ENCODE data around the gene ANXA6.
"Not testable (repeated sequence)": the region's sequence is repeated elsewhere in the genome, so short reads cannot be mapped to it uniquely, and the experiment has no call there.

Gene ANXA6

DNA sequence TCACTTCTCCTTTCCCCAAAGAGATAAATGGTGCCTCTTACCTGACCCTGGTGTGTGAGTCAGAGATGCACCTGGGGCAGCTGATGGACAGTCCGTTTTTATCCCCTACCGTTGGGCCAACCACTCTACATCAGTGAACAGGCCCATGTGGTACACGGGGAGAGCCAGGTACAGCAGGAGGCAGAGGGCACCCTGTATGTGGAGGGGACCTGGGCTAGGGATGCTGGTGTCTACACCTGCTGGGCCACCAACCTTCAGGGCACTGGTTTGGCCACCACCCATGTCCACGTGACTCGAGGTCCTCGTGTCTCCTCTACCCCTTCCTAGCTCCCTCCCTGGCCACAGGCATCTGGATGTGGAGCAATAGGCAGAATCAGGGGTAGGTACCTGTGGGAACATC lies 22.7 kb upstream of the ANXA6 start:
- DNase-seq (ENCODE audit: low read depth) = no peak

- no peak for DNase-seq (ENCODE audit: low read depth)
Measured at GRCh38 chr5:151179489-151179840, 21.9 kb upstream of the ANXA6 start.

DNA sequence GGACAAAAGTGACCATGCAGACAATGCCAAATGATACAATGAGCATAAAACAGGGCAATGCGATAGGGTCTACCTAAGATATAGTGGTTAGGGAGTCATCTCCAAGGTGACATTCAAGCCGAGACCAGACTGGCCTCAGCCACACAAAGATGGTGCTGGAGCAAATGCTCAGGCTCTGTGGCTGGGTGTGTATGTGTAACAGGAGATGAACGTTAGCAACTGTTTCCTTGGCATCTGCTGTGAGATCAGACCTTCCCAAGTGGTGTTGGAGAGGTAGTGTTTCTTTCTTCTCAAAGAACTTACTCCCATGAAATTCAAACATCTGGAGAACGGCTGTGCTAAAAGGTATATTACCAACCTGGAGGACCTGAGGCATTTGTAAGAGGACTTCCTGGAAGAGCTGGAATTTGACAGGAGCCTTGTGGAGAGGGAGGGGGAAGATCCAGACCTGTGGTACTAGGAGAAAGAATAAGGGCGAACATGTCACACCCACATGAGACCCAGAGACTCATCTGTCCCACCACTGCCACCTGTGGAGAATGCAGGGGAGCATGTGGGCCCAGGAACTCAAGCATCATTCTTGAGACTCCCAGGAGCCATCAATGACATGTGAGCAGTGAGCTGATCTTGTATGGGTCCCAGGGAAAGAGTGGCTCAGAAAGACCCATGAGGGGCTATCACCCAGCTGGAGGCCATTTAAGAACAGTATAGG lies 21.4 kb upstream of the ANXA6 start:
- DNase-seq (ENCODE audit: low read depth) = no peak

DNA sequence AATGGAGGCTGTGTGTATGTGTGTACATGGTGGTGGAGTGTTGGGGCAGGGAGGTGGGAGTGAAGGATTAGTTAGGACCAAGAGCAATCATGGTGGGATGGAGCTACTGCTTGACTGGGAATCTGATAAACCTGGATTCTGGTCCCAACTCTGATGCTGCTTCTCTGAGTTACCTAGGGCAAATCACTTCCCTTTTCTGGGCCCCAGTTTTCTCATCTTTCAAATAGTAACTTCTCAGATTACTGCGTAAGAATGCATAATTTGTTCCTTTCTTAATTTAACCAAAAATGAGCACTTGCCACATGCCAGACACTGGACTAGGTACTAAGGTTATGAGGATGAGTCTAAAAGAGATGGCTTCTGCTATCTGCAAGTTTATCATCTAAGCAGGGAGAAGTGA lies 20.8 kb upstream of the ANXA6 start:
- no peak for DNase-seq (ENCODE audit: low read depth)

DNA sequence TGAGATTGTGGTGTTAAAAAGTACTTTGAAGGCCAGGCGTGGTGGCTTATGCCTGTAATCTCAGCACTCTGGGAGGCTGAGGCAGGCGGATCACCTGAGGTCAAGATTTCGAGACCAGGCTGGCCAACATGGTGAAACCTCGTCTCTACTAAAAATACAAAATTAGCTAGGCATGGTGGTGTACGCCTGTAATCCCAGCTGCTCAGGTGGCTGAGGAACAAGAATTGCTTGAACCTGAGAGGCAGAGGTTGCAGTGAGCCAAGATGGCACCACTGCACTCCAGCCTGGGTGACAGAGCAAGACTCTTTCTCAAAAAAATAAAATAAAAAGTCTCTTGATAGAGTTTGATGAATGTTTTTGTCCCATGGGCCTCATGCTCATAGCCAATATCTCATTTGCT lies 18.7 kb upstream of the ANXA6 start:
- not testable (repeated sequence) for DNase-seq (ENCODE audit: low read depth)

- DNase-seq (ENCODE audit: low read depth) = no peak
Measured at GRCh38 chr5:151174612-151175101, 17.1 kb upstream of the ANXA6 start.

DNA sequence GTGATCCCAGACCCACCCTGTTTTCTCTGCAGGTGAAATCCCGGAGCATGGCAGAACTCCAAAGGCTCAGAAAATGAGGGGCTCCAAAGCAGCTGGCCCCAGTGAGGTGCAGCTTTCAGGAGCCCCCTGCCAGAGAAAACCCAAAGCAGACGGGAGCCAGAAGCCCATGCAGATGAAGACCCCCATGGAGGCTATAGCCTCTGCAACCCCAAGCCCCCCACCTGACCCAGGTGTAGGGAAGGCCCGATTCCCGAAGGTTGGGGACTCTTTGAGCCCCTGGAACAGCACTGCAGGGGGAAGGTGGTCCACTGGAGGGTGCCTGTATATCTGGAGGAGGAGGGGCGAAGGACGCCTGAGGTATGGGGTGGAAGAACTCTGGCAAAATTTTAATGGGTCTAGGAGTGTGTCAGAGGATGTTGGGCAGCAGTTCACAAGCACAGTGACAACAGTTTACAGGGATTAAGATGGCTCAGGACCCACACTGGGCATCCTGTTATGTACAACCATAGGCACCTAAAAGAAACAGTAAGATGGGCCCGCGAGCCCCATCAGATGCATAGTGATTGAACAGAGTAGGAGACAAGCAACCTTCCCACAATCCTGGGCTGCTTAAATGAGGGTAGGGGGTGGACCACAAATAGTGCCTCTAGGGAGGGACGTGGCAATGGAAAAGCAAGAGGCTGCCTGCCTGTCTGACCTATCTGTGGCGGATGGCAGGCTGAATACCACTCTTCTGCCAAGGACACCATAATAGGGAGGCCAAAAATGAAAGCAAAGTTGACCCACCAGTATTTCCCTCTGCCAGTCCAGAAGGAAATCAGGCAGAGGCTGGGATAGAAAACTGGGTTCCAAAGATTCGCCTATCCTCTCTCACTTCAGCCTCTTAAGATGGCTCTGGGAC lies 16.4 kb upstream of the ANXA6 start:
- DNase-seq (ENCODE audit: low read depth) = no peak

GRCh38 chr5:151171529-151171928 lies 13.9 kb upstream of the ANXA6 start:
- DNase-seq (ENCODE audit: low read depth) = no peak

DNA sequence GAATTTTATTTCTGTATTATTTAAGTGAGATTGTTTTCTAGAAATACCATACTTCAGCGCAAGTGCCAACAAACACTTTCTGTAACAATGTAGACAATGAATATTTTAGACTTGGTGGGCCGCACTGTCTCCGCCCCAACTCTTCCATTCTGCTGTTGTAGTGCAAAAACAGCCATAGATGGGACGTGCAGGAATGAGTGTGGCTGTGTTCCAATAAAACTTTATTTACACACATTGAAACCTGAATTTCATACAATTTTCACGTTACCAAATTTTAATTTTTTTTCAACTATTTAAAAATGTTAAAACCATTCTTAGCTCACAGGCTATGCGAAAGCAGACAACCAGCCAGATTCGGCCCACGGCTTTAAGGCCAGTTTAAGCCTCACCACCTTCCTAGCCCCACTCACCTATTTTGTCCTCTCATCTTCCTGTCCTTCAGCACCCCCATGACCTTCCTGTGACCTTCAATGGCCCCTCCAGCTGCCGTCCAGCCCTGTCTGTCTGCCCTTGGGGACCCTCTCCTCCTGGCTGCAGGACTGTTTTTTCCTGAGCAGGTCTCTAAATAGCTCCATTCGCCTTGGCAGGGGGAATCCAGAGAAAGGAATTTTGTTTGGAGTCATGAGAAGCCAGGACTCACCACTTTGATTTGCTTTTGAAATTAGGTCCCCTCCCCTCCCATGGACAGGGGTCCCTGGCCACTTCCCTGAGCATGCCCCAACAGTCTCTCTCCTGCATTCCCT lies 11.2 kb upstream of the ANXA6 start:
- no peak for DNase-seq (ENCODE audit: low read depth)

- no peak for DNase-seq (ENCODE audit: low read depth)
Measured at GRCh38 chr5:151167022-151167421, 9.4 kb upstream of the ANXA6 start.

- peak; percentile 56 for DNase-seq (ENCODE audit: low read depth)
Measured at GRCh38 chr5:151164687-151165392, 7.3 kb upstream of the ANXA6 start.

- DNase-seq (ENCODE audit: low read depth) = no peak
Measured at GRCh38 chr5:151162776-151163175, 5.2 kb upstream of the ANXA6 start.

DNA sequence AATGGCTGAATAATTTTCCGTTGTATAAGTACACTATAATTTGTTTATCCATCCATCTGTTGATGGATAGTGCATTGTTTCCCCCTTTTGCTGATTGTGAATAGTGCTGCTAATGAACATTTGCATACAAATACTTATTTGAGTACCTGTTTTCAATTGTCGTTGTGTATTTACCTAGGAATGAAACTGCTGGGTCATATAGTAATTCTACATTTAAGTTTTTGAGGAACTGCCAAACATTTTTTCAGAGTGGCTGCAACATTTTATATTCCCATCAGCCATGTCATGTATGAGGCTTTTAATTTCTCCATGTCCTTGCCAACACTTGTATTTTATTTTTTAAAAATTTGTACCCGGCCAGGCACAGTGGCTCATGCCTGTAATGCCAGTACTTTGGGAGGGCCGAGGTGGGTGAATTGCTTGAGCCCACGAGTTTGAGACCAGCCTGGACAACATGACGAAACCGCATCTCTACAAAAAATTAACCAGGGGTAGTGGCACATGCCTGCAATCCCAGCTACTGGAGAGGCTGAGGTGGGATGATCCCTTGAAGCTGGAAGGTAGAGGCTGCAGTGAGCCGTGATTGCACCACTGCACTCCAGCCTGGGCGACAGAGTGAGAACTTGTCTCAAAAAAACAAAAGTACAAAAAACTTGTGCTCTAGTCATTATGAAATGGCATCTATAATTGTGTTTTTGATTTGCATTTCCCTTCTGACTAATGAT lies 2.2 kb upstream of the ANXA6 start:
- DNase-seq (ENCODE audit: low read depth) = no peak

- DNase-seq (ENCODE audit: low read depth) = no peak
Measured at GRCh38 chr5:151158287-151158661, 695 bp upstream of the ANXA6 start.

DNA sequence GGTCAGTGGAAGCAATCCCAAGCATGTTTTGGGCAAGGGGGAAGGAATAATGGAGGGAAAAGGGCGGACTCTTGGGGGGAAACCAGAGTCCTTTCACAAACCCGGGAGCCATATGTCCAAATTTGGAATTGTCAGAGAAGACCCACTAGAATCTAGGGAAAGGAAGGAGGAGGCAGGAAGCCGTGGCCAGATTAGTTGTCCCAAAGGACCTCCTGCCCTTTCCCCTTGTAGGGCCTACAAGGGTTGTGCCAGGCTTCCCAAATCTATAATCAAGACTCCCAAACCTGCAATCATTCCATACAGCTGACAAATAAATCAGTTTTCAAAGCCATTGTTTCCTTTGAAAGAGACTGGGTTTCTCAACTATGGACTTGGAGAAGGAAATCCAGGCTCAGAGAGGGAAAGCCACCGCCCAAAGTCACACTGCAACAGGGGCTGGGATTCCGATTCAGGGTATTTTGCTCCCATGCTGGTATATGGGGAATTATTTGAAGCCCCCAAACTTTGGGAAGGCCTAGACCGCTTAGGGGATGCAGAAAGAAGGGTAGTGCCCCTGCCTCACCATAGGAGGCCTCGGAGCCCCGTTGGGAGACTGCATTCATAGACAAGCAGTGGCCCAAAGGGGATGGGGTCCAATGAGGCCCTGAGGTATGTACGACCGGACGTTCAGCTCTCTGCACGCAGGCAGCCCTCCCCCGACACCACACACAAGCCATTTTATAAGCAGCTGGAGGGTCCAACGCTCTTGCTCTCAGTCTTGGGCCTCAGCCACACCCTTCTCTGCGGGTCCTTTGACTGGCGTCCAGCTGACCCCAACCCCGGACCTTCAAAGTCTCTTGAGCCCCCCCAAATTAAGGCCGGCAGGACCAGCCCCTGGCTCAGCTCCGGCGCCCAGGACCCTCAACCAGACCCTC lies 815 bp downstream of the ANXA6 start:
- DNase-seq (ENCODE audit: low read depth) = no peak

DNA sequence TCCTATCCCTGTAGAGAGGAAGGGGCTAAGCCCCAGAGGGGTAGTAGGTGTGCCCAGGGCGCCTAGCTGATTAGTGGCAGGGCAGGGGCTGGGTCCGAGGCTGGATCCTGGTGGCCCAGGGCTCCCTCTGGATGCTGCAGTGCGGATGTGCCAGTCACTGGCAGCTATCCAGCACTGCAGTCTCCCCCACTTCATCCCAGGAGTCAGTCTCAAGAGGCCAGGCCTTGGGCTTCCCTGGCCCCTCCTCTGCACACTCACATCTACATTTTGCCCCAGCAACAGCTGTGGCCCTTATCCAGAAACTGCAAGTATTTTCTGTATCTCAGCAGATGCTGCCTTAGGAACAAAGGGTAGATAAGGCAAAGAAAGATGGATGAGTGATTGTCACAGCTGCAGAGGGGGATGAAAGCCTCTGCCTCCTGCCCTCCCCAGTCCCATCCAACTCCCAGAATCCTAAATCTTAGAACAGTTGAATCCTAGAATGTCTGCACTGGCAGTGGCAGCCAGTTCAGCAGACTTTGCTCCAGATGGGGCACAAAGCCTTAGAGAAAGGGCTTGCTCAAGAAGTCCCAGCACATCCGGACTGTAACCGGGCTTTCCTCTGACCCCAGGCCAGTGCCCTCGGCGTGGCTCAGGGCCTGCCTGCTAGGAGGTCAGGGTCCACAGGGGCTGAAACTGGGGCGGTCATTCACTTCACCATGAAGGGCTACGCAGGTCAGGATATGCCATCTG lies 1.6 kb downstream of the ANXA6 start:
- no peak for DNase-seq (ENCODE audit: low read depth)

DNA sequence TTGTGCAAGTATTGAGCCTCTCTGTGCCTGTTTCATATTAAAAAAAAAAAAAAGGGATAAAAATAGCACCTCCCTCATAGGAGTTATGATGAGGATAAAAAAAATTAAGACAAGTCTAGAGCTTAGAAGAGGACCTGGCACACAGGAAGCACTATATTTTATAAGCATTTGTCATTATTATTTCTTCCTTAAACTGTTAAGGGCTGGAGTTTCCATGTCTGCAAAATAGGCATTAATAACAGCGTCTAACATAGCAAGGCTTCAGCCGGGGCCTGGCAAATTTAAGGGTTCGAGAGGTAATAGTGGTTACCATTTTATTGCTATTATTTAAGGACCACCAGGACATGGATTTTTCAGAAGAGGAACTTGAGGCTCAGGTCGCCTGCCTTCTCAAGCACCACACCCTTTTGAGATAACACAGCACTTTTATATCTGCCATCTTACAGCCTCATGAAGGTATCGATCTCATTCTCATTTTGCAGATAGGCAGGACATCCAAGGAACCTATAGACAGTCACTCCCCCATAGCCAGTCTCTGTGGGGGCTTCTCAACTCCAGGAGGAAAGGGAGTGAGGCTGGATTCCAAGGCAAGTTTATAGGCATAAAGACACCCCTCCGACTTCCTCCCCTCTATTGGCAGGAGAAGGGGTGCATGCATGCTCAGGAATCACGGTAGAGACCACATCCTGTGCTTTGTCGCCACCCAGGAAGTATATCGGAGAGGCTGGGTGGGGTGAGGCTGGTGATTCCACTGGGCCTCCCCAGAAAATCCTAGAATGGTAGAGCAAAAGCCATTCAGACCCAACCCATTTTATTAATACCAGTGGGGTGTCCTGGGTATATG lies 2.4 kb downstream of the ANXA6 start:
- DNase-seq (ENCODE audit: low read depth) = no peak

GRCh38 chr5:151153766-151154272 lies 3.8 kb downstream of the ANXA6 start:
- no peak for DNase-seq (ENCODE audit: low read depth)

Data from GM04504 (cell line).